HG03558 (cell line): Measurements from ENCODE around the gene USH2A.

Source experiments
- ATAC-seq: cut with Tn5 transposase; IDR thresholded peaks from one replicate; pipeline ENCODE4 v1.9.1; 2021; ENCODE audit warnings: moderate number of reproducible peaks; ENCODE audit not compliant: unreplicated experiment; ENCODE audit errors: extremely low read depth

The USH2A gene

DNA sequence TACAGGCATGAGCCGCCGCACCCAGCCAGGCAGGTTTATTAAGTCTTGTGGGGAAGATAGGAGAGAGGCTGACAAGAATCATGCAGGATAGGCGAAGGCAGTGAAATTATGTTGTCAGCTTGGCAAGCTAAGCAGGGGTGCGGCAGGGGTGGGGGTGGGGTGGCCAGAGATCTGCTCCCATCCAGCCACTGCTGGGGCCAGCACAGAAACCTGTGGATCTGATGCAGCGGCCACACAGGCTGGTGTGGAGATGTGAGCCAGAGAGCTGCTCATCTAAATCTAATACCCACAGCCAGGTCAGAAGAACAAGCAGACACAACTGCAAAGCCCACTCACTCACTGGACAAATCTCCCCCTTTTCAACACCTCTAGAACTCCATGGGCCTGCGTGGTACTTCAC, 787.4 kb downstream of the USH2A start:
- ATAC-seq = no peak

DNA sequence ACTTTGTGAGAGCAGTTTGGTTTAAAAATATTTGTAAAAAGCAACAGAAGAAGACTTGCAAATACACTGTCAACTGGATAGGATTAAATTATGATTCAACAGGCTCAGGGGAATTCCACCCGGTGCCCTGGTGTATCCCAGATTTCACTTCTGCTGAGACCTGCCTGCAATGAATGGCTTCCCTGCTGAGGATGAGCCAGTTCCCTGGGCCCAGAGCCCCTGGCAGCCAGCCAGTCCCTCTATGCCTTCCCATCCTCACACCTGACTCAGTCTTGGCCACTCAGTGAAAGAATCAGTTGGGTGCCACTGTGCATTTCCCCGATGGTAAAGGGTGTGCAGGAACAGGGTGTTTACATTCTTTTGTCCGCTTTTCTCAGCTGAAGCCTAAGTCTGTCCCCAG, 791.8 kb downstream of the USH2A start:
- no peak for ATAC-seq

GRCh38 chr1:215631040-215631439, 792.2 kb downstream of the USH2A start:
- no peak for ATAC-seq

- ATAC-seq = no peak
These were observed 797.3 kb downstream of the USH2A start for GRCh38 chr1:215625949-215626348.

DNA sequence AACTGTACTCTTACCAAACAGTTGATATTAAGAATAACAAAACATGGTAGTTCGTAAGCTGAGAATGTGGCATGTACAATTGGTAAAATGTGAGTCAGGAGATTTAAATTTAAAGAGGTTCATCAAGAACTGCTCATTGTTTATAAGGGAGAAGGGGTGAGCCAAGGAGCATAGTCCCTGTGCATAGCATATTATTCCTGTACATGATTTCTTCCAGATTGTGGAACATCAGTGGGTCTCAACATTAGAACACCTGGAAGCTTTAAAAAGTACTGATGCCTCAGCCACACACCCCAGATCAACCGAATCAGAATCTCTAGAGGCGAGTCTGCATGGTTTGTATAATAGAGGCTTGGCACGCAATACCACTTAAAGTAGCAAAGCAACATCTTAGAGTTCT, 800.1 kb downstream of the USH2A start:
- ATAC-seq = no peak

- ATAC-seq = no peak
These were observed 805.3 kb downstream of the USH2A start for GRCh38 chr1:215617979-215618378.

- ATAC-seq = no peak
These were observed 810.9 kb downstream of the USH2A start for GRCh38 chr1:215612391-215612790.

DNA sequence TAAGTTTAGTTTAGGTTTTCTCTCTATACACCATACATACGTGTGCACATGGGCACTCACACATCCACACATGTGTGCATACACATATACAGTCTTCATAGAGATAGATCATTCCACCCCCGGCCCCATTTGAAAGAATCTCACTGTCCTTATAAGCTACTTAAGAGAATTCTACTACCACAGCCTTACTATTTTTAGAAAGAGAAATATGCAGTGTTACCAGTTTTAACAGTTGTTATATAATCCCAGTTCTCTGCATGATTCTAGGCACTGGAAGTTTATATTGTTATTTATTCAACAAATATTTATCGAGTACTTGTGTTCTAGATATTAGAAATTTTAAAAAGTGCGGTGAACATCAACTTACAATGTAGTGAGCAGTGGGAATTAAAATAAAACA, 814.6 kb downstream of the USH2A start:
- ATAC-seq = no peak

DNA sequence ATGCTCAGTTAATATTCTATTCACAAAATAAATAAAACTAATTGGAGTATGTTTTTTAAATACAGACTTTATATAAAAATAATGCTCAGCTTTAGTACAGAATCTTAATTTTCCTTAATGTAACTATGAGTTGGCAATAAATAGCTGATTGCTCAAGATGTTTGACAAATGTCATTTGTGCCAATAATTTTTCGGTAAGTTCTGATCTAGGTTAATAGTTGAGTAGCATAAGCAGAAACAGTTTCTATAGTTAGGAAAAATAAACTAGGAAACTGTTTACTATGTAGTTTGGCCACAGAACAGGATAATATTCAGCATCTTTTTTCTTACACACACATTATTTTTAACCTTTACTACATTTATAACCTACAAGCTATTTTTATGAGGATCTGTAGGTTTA, 815.8 kb downstream of the USH2A start:
- ATAC-seq = no peak

GRCh38 chr1:215606564-215607168, 816.6 kb downstream of the USH2A start:
- ATAC-seq = no peak

DNA sequence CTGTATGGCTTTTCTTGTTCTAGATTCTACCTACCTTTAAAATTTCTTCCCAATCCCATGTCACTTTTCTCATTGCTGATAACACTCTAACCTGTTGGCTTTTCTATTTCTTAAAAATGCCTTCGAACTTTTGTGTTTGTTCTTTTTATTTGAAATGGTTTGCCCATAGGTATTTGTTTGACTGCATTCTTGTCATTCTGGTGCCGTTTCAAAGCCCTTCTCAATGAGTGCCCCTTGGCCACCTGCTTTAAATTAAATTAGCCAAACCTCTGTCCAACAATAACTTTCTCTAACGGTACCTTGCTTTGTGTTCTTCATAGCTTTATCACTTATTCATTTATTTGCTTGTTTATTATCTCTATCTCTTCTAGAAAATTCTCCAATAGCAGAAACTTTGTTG, 817.2 kb downstream of the USH2A start:
- ATAC-seq = no peak

GRCh38 chr1:215605011-215605621, 818.1 kb downstream of the USH2A start:
- no peak for ATAC-seq

GRCh38 chr1:215603319-215603718, 819.9 kb downstream of the USH2A start:
- ATAC-seq = no peak

DNA sequence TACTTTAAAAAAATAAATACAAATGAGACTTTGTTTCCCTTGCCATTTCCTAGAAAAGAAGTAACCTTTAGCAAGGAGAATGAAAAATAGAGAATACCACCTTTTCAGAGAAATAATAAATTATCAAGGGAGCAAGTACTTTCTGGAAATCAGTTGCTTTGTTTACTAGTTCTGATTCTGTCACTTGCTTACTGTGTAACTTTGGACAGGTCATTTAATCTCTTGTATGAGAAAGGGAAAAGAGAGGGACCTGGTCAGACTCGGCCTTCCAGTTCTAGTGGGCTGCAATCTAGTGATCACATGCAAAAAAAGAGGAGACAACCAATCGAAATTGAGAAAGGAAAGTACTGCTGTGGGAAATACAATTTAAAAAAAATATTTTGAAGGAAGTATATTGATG, 822.0 kb downstream of the USH2A start:
- no peak for ATAC-seq

DNA sequence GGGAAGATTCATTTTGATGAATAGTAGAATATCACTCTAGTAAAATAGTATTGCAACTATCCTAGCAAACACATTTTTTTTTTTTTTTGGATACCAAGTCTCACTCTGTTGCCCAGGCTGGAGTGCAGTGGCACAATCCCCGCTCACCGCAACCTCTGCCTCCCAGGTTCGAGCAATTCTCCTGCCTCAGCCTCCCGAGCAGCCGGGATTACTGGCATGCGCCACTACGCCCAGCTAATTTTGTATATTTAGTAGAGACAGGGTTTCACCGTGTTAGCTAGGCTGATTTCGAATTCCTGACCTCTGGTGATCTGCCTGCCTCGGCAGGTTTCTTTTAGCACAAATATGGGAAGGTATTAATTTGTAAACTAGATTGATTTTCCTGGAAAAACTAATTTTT, 822.4 kb downstream of the USH2A start:
- ATAC-seq = no peak

DNA sequence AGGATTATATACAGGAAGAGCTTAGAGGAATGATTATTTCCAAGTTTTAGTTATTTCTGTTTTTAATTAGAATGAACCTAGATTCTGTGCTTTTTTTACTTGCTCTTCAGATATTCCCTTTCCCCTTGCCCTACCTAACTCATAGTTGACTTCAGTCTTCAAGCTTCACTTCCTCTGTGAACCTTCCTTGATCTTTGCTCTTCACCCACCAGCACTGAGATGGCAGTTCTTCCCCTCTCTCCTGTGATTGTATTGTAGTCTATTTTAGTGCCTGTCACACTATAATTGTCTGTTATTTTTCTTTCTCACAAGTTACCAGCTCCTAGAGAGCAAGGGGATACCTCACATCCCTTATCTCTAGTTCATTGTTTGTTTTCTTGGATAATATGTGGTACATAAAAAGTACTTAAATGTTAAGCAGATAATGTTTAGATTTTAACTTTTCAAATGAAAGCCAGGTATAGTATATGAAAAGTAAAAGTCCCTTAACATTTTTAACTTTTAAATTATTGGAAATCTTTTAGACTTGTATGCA, 822.9 kb downstream of the USH2A start:
- ATAC-seq = no peak

DNA sequence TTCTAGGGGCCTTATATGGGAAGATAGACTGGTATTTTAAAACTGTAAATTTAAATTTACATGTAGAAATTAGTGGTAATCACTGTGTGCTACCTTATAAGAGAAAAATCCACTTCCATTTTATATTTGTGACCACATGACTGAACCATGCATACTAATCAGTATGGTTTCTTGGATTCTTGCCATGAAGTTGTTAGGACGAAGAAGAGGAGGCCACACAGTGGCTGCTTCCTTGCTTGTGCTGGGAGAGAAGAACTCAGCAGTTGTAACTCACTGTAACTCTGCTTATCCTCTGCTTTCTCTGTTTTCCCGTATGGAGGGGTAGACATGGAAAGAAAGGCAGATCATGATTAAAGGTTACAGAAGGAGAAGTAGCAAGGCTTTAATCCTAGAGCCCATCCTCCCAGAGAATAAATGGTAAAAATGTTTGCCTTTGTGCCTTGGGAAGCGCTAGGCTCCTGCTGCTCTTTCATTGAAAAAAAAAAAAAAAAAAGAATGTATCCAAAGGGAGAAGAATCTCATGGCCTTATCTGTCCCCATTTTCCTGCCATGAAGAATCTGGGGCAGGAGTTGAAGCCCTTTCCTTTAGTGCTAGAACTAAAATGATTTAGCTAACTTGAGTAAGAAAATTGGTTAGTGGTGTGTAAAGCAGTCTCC, 823.7 kb downstream of the USH2A start:
- no peak for ATAC-seq

GRCh38 chr1:215597961-215598360, 825.3 kb downstream of the USH2A start:
- ATAC-seq = no peak

GRCh38 chr1:215595231-215595630, 828.0 kb downstream of the USH2A start:
- ATAC-seq = no peak

GRCh38 chr1:215594640-215595039, 828.6 kb downstream of the USH2A start:
- no peak for ATAC-seq

DNA sequence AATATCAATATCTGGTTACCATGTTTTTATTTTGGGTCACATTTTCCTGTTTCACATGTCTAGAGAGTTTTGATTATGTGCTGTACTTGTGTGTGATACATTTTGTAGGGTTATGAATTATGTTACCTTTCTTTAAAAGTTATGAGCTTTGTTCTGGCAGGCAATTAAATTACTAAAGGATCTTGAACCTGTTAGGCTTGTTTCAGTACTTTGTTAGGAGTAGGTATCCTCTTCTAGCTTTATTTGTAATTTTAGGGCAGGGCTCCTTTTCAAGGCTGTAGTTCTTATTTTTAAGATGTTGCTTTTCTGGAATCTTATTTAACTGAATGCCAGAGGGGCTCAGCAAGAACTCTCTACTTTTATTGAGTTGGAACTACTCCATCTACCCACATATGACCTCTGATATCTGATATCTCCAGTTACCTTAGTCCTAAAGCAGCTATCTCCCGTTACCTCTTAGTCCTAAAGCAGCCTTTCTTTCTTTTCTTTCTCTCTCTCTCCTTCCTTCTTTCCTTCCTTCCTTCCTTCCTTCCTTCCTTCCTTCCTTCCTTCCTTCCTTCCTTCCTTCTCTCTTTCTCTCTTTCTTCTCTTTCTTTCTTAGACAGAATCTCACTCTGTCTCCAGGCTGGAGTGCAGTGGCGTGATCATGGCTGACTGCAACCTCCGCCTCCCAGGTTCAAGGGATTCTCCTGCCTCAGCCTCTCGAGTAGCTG, 832.3 kb downstream of the USH2A start:
- ATAC-seq = no peak
